OCI-LY3 (cell line): ENCODE data around the gene CNIH1.

ENCODE experiments used
- EZH2phosphoT487 ChIP-seq: fragments of 200-600 bp; shearing (Covaris generic); IDR thresholded peaks from 2 replicates; pipeline ENCODE4 v1.6.1; 2018; ENCODE audit warnings: antibody characterized with exemption, mixed run types, low read depth
- TF ChIP-seq, protein P1 (sequence below): fragments of 200-600, 300-600 bp; sonication (generic); IDR thresholded peaks from 2 replicates; pipeline ENCODE4 v1.5.1; 2014; ENCODE audit warnings: antibody characterized with exemption, low read length, low read depth

GRCh38 chr14:54396183-54396492, 45.0 kb downstream of the CNIH1 start:
- TF ChIP-seq EZH2phosphoT487, result no peak
- TF ChIP-seq, protein P1, sequence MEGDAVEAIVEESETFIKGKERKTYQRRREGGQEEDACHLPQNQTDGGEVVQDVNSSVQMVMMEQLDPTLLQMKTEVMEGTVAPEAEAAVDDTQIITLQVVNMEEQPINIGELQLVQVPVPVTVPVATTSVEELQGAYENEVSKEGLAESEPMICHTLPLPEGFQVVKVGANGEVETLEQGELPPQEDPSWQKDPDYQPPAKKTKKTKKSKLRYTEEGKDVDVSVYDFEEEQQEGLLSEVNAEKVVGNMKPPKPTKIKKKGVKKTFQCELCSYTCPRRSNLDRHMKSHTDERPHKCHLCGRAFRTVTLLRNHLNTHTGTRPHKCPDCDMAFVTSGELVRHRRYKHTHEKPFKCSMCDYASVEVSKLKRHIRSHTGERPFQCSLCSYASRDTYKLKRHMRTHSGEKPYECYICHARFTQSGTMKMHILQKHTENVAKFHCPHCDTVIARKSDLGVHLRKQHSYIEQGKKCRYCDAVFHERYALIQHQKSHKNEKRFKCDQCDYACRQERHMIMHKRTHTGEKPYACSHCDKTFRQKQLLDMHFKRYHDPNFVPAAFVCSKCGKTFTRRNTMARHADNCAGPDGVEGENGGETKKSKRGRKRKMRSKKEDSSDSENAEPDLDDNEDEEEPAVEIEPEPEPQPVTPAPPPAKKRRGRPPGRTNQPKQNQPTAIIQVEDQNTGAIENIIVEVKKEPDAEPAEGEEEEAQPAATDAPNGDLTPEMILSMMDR, result no peak
